Small intestine (tissue), 7 donors: ENCODE data around the gene TEAD2. TPM values are rescaled to one million over a fixed set of nuclear protein-coding genes. Genes with fewer than 3 reads are reported as not detected.
A peak's percentile ranks its signal among the peaks of the same experiment; 100 is the strongest.

Source experiments
- DNase-seq, 2 donors: peaks; one replicate each; pipeline versions ENCODE4 v3.0.0 to v3.0.0-alpha.2; 2013
- FAIRE-seq: peaks from 2 replicates; lab custom pipeline; 2012; peaks lifted over from hg19 to GRCh38; lab: Jason Lieb, UNC
- H3K27ac ChIP-seq, 3 donors: one replicate each; pipeline ENCODE4 v1.5.1; 2013; ENCODE audit warnings: low read length in 2 of 3, mild to moderate bottlenecking in 2 of 3, control low read depth in 1 of 3, inconsistent platforms in 1 of 3, low read depth in 1 of 3, moderate library complexity in 1 of 3
- H3K27me3 ChIP-seq, 3 donors: one replicate each; pipeline ENCODE4 v1.6.1; 2013; ENCODE audit warnings: low read length in 3 of 3, inconsistent platforms in 1 of 3; ENCODE audit not compliant: control insufficient read depth in 3 of 3, insufficient read depth in 3 of 3
- H3K36me3 ChIP-seq, 3 donors: one replicate each; pipeline ENCODE4 v1.6.1; 2013; ENCODE audit warnings: low read length in 3 of 3, inconsistent platforms in 1 of 3, low read depth in 1 of 3, mild to moderate bottlenecking in 1 of 3, moderate library complexity in 1 of 3; ENCODE audit not compliant: control insufficient read depth in 3 of 3, insufficient read depth in 2 of 3
- H3K4me1 ChIP-seq, 3 donors: one replicate each; pipeline ENCODE4 v1.6.1; 2013; ENCODE audit warnings: low read length in 2 of 3, inconsistent platforms in 1 of 3, low read depth in 1 of 3, mild to moderate bottlenecking in 1 of 3, moderate library complexity in 1 of 3; ENCODE audit not compliant: control insufficient read depth in 3 of 3, insufficient read depth in 2 of 3
- H3K4me3 ChIP-seq, 3 donors: one replicate each; pipeline ENCODE4 v1.5.1; 2013; ENCODE audit warnings: low read length in 3 of 3, control low read depth in 1 of 3, inconsistent platforms in 1 of 3, low read depth in 1 of 3, mild to moderate bottlenecking in 1 of 3, moderate library complexity in 1 of 3
- H3K9me3 ChIP-seq, 2 donors: one replicate each; pipeline ENCODE4 v1.6.1; 2013; ENCODE audit warnings: low read depth in 1 of 2, low read length in 1 of 2; ENCODE audit not compliant: control insufficient read depth in 2 of 2, insufficient read depth in 1 of 2
- WGBS, 3 donors: extraction: QIAGEN DNeasy Blood & Tissue Kit; methylation state at CpG; one replicate each; pipeline ENCODE4 v1.1.7; 2013; 5-methylcytosine and 5-hydroxymethylcytosine counted together
- polyA plus RNA-seq, 4 donors: library from polyadenylated mRNA; stranded (reverse) in 3 of 4; unstranded in 1 of 4; fragments of 200-250 nt in 3 of 4; fragments of 120-200 nt in 1 of 4; gene quantifications; one replicate each; pipeline versions ENCODE4 v1.2.1 to v1.2.3, GENCODE V29; 2013
- donor health status: healthy with polysubstance abuse.
- donor health status: control.
- donor health status: control.
- donor health status: Bipolar disorder and iron deficiency.
- donor health status: healthy.

Gene TEAD2
- polyA plus RNA-seq, 4 donors: 1.8 to 17.2 (median 8.8) TPM

GRCh38 chr19:49349567-49349966, 12.6 kb downstream of the TEAD2 start:
- Histone ChIP-seq H3K4me3 (no peak overlapping the region), H3K27me3 (no peaks in the 10 kb centered on the region), H3K9me3 (no peaks in the 10 kb centered on the region), H3K36me3 (peaks cover 0 to 25% (median 5%) of the 10 kb centered on the region in 3 donors), H3K27ac (no peak overlapping the region), H3K4me1 (no peaks in the 10 kb centered on the region)
- 95 to 100% (median 98%) methylated on average over 2 of the region's 2 CpGs for WGBS, 3 donors
- no peak for FAIRE-seq
- no peak for DNase-seq

DNA sequence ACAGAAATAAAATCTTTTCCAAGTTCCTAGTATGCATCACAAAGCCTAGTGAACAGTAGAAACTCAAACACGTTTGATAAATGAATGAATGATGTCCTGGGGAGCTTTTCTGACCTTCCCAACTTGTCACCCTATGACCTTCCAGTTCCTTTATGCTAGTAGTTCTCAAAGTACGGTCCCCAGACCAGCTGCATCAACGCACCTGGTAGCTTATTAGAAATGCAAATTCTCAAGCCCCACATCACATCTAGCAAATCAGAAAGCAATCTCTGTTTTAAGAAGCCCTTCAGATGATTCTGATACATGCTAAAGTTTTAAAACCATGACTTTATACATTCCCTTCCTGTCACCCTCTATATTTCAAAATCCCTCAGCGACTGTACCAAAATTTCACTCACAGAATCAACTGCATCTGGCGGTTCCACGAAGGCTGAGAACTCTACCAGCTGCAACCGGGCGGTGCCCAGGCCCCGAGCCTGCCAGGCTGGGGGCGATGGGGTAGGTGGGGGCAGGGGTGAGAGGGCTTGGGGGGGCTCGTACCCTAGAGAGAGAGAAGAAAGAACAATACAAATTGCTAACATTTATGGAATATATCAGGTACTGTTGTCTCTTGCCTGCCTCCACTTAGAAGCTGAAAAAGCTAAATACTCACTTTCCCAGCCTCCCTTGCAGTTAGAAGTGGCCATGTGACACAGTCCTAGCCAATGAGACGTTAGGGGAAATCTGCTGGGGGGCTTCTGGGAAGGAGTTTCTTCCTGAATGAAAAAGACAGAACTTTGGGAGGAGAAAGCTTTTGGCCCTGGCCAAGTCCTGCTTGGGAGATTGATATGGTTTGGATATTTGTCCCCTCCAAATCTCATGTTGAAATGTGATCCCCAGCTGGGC, 13.7 kb downstream of the TEAD2 start:
- H3K36me3 ChIP-seq: peaks cover 0 to 24% (median 5%) of the 10 kb centered on the region in 3 donors
- no peaks in the 10 kb centered on the region for H3K27me3 ChIP-seq
- no peak overlapping the region for H3K27ac ChIP-seq
- DNase-seq (no peak), FAIRE-seq (no peak)
- no peak overlapping the region for H3K4me3 ChIP-seq
- WGBS, 3 donors: 83 to 92% (median 88%) methylated on average over 12 of the region's 12 CpGs
- H3K4me1 ChIP-seq: no peaks in the 10 kb centered on the region
- H3K9me3 ChIP-seq: no peaks in the 10 kb centered on the region

DNA sequence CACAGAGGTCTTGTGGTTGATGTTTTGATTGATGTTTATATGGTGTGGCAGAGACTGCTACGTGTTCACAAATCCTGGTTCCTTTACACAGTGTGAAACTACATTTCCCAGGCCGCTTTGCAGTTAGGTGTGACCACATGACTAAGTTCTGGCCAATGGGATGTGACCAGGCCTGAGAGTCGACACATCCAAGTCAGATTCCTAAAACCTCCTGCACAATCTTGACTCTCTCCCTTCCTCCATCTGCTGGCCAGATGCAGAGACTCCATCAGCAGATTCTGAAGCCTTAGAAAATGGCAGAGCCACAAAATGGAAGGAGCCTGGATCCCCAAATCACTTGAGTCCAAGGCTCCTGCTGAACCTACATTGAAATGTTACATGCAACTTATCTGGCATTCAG, 14.4 kb downstream of the TEAD2 start:
- peak in 1 of 2 donors; percentile 38 for DNase-seq
- H3K27me3 ChIP-seq: no peaks in the 10 kb centered on the region
- WGBS, 3 donors: 63 to 85% (median 65%) methylated on average over 3 of the region's 3 CpGs
- no peak overlapping the region for H3K4me3 ChIP-seq
- no peaks in the 10 kb centered on the region for H3K9me3 ChIP-seq
- H3K4me1 ChIP-seq: no peaks in the 10 kb centered on the region
- H3K36me3 ChIP-seq: peaks cover 0 to 27% (median 5%) of the 10 kb centered on the region in 3 donors
- FAIRE-seq: no peak
- no peak overlapping the region for H3K27ac ChIP-seq

DNA sequence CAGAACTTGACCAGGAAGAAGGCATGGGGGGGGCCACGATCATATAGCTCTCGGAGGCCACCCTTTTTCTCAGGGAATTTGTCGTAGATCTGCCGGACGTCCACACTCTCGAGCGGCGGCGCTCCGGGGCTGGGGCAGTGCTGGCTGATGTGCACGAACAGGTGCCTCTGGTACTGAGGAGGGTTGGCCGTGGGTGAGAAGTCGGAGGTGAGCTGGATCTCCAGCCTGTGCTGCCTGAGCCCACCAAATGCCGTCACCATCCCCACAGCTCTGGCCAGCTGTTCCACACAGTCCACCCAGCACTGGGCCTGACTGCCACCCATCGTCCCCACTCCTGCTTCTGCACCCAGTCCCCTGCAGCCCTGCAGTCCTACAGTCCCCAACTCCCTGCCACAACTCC, 15.0 kb downstream of the TEAD2 start:
- Histone ChIP-seq H3K9me3 (no peaks in the 10 kb centered on the region), H3K4me3 (no peak overlapping the region), H3K4me1 (no peaks in the 10 kb centered on the region), H3K27me3 (no peaks in the 10 kb centered on the region), H3K36me3 (peaks cover 0 to 27% (median 7%) of the 10 kb centered on the region in 3 donors), H3K27ac (no peak overlapping the region)
- DNase-seq (no peak), FAIRE-seq (no peak)
- whole genome bisulfite sequencing, 3 donors: 93 to 98% (median 96%) methylated on average over 11 to 15 of the region's 15 CpGs

DNA sequence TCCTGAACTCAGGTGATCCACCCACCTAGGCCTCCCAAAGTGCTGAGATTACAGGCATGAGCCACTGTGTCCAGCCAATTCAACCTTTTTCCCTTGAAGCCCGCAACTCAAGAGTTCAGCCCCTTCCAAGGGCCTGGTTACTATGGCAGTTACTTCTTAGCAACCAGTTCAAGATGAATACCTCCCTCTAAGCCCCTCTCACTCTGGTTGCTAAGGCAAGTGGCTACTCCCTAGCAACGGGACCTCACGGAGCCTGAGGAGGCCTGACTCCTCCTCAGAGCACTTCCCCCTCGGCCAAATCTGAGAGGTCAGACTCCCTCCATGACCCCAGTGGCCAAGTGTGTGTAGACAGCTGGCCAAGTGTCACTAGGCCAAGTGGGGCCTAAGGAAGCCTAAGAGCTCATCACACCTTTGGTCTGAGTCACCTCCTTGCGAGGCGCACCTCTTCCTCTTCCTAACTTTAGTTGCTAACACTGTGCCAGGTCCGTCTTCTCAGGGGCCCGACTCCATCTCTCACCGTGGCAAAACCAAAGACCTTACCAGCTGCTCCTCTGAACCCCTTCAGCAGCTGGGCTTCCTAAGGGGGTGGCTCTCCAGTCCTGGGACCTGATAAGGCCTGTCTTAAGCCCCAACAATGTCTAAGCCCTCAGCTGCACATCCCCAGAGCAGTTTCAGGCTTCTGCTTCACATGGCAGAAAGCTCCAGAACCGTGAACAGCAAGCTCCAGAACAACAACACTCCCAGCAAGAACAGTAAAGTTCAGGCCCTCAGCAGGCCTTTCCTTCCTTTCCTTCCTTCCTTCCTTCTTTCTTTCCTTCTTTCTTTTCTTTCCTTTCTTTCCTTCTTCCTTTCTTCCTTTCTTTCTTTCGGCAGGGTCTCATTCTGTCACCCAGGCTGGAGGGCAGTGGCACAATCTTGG, 17.5 kb downstream of the TEAD2 start:
- no peak for FAIRE-seq
- Histone ChIP-seq H3K4me3 (no peak overlapping the region), H3K27ac (no peak overlapping the region), H3K36me3 (peaks cover 0 to 39% (median 7%) of the 10 kb centered on the region in 3 donors), H3K27me3 (peaks cover 0 to 9% (median 0%) of the 10 kb centered on the region in 3 donors), H3K9me3 (no peaks in the 10 kb centered on the region), H3K4me1 (peaks cover 0 to 9% (median 4%) of the 10 kb centered on the region in 3 donors)
- DNase-seq: no peak
- 82 to 93% (median 86%) methylated on average over 11 of the region's 11 CpGs for WGBS, 3 donors

DNA sequence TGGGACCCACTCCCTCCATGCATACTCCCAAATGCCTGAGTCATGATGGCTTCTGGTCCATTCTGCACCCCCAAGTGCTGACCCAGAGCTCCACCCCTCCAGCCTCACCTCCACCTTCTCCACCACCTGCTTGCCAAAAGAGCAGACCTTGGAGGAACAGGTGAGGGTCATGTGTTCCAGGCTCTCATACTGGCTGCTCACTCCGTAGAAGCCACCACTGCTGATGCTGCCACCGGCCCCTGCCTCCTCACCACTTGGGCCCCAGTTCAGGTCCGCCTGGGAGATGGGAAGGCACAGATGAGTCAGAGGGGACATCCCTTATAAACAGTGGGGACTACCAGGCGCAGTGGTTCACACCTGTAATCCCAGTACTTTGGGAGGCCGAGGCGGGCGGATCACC, 19.1 kb downstream of the TEAD2 start:
- Histone ChIP-seq H3K27me3 (peaks cover 0 to 22% (median 0%) of the 10 kb centered on the region in 3 donors), H3K9me3 (no peaks in the 10 kb centered on the region), H3K4me1 (peaks cover 0 to 14% (median 7%) of the 10 kb centered on the region in 3 donors), H3K27ac (no peak overlapping the region), H3K36me3 (peaks cover 0 to 36% (median 6%) of the 10 kb centered on the region in 3 donors), H3K4me3 (no peak overlapping the region)
- no peak for DNase-seq
- 84 to 97% (median 85%) methylated on average over 5 to 6 of the region's 7 CpGs for WGBS, 3 donors
- FAIRE-seq: no peak

DNA sequence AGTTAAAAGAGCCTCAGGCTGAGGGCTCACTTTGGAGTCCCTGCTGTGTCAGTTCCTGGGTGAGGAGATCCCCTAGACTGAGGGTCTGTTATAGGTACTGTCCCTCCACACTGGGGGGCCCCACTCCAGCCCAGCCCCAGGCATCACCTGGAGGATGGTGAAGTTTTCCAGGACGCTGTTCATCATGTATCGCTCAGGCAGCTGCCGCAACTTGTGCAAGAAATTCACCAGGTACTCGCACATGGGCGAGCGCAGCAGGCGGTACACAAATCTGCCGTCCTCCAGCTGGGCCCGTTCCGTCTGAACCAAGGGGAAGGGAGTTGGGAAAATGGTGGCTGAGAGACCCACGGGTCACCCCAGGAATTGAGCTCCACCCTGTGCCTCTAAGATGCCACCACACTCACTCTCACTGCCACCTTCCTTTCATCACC, 19.9 kb downstream of the TEAD2 start:
- WGBS, 3 donors: 88 to 95% (median 89%) methylated on average over 10 to 11 of the region's 11 CpGs
- H3K4me1 ChIP-seq: peaks cover 0 to 14% (median 7%) of the 10 kb centered on the region in 3 donors
- no peaks in the 10 kb centered on the region for H3K9me3 ChIP-seq
- no peak for DNase-seq
- H3K27me3 ChIP-seq: peaks cover 0 to 30% (median 0%) of the 10 kb centered on the region in 3 donors
- peaks cover 0 to 32% (median 6%) of the 10 kb centered on the region in 3 donors for H3K36me3 ChIP-seq
- no peak overlapping the region for H3K4me3 ChIP-seq
- FAIRE-seq: no peak
- H3K27ac ChIP-seq: no peak overlapping the region
